GM12878 (cell line): ENCODE measurements around the gene IRX1. TPM values are rescaled to one million over a fixed set of nuclear protein-coding genes. Genes with fewer than 3 reads are reported as not detected.

Experiments
- ATAC-seq: fragments of 200-7000 bp; cut with Tn5 transposase; 3 replicates; pipeline ENCODE4 v1.9.1; 2020; ENCODE audit warnings: mild to moderate bottlenecking, moderate library complexity
- BruUV-seq: library from RNA; stranded (reverse); fragments of 400-500 nt; replicated peaks from 2 replicates; lab custom pipeline; 2021; lab: Mats Ljungman, UMichigan
- CTCF ChIA-PET: fragments of 300-600 bp; sonication (Branson Sonifier 250); formaldehyde crosslinking; extraction: SDS; loops from one replicate; lab custom pipeline; 2021; ENCODE audit warnings: inconsistent platforms; lab: Yijun Ruan, JAX
- POLR2A ChIA-PET: fragments of 350-600 bp; formaldehyde crosslinking; extraction: SDS; loops from one replicate; lab custom pipeline; 2021; ENCODE audit warnings: inconsistent platforms; lab: Charles Lee
- RAD21 ChIA-PET: fragments of 300-600 bp; sonication (Branson Sonifier 250); formaldehyde crosslinking; loops from one replicate; lab custom pipeline; 2023; ENCODE audit warnings: antibody characterized with exemption; ENCODE audit not compliant: unreplicated experiment; lab: Charles Lee
- SMC1A ChIA-PET: fragments of 300-600 bp; sonication (Branson Sonifier 250); formaldehyde crosslinking; loops from one replicate; lab custom pipeline; 2023; ENCODE audit not compliant: unreplicated experiment, uncharacterized antibody; lab: Charles Lee
- DNase-seq: peaks from one replicate; pipeline ENCODE4 v3.0.0-alpha.2; 2011; ENCODE audit warnings: low read depth, low spot score
- FAIRE-seq: peaks from 3 replicates; lab custom pipeline; 2011; peaks lifted over from hg19 to GRCh38; lab: Jason Lieb, UNC
- H2AFZ ChIP-seq: 2 replicates; pipeline ENCODE4 v1.6.0; 2011; ENCODE audit warnings: low read depth, low read length, control low read depth; ENCODE audit not compliant: control insufficient read depth
- H3K27ac ChIP-seq: 2 replicates; pipeline ENCODE4 v1.5.1; 2011; ENCODE audit warnings: control low read depth; ENCODE audit not compliant: control insufficient read depth, insufficient read depth
- H3K27me3 ChIP-seq, 2 experiments: replicated peaks in 1 of 2; 2 replicates each; pipeline versions ENCODE4 v1.6.0 to v1.6.1; 2011; ENCODE audit warnings: low read length in 1 of 2; ENCODE audit not compliant: control insufficient read depth in 2 of 2, insufficient read depth in 2 of 2
- H3K36me3 ChIP-seq, 2 experiments: 2 replicates each; pipeline ENCODE4 v1.5.1; 2011; ENCODE audit warnings: low read length in 1 of 2; ENCODE audit not compliant: control insufficient read depth in 2 of 2, insufficient read depth in 2 of 2
- H3K4me1 ChIP-seq: 2 replicates; pipeline ENCODE4 v1.6.1; 2011; ENCODE audit warnings: mild to moderate bottlenecking, low read length, moderate library complexity, mixed read lengths; ENCODE audit not compliant: control insufficient read depth, insufficient read depth
- H3K4me2 ChIP-seq: 2 replicates; pipeline ENCODE4 v1.6.0; 2011; ENCODE audit warnings: control low read depth; ENCODE audit not compliant: control insufficient read depth, insufficient read depth
- H3K4me3 ChIP-seq: fragments of 200-600 bp; sonication (generic); 2 replicates; pipeline ENCODE4 v1.5.1; 2016
- H3K79me2 ChIP-seq: 2 replicates; pipeline ENCODE4 v1.6.0; 2011; ENCODE audit warnings: low read length; ENCODE audit not compliant: control insufficient read depth, insufficient read depth
- H3K9ac ChIP-seq: 2 replicates; pipeline ENCODE4 v1.8.0; 2011; ENCODE audit warnings: low read length, control low read depth, mixed read lengths; ENCODE audit not compliant: control insufficient read depth, insufficient read depth
- H3K9me3 ChIP-seq: replicated peaks from 3 replicates; pipeline ENCODE4 v1.5.1; 2011; ENCODE audit warnings: mild to moderate bottlenecking, low read length; ENCODE audit not compliant: control insufficient read depth, insufficient read depth
- H4K20me1 ChIP-seq: 2 replicates; pipeline ENCODE4 v1.6.0; 2011; ENCODE audit not compliant: control insufficient read depth, insufficient read depth
- ASH2L ChIP-seq: fragments of 300-600, 200-600 bp; sonication (generic); IDR thresholded peaks from 2 replicates; pipeline ENCODE4 v1.6.1; 2017; ENCODE audit warnings: low read depth, mild to moderate bottlenecking, borderline replicate concordance
- IKZF1 ChIP-seq: fragments of 450-650 bp; conservative IDR thresholded peaks from 2 replicates; pipeline ENCODE4 v1.6.1; 2017; ENCODE audit warnings: antibody characterized with exemption, mild to moderate bottlenecking
- NR2C1 ChIP-seq: fragments of 450-650 bp; IDR thresholded peaks from 2 replicates; pipeline ENCODE4 v1.6.1; 2017; ENCODE audit warnings: antibody characterized with exemption, mild to moderate bottlenecking, moderate library complexity
- NRF1 ChIP-seq: conservative IDR thresholded peaks from 2 replicates; pipeline ENCODE4 v1.6.1; 2011; ENCODE audit warnings: mild to moderate bottlenecking, low read depth, low read length, improper control_type of control experiment
- RFX5 ChIP-seq: IDR thresholded peaks from 2 replicates; pipeline ENCODE4 v1.6.1; 2011; ENCODE audit warnings: low read depth, low read length, improper control_type of control experiment
- SIX5 ChIP-seq: IDR thresholded peaks from 2 replicates; pipeline ENCODE4 v1.6.1; 2011; ENCODE audit warnings: mild to moderate bottlenecking, low read depth, low read length, moderate library complexity; ENCODE audit not compliant: severe bottlenecking
- SP1 ChIP-seq: IDR thresholded peaks from one replicate; pipeline ENCODE4 v1.6.1; 2011; ENCODE audit warnings: low read depth, low read length
- TARDBP ChIP-seq: IDR thresholded peaks from 2 replicates; pipeline ENCODE4 v1.6.1; 2016; ENCODE audit warnings: borderline replicate concordance
- TCF12 ChIP-seq: IDR thresholded peaks from 2 replicates; pipeline ENCODE4 v1.6.1; 2011; ENCODE audit warnings: low read depth, mild to moderate bottlenecking, low read length
- WRNIP1 ChIP-seq: IDR thresholded peaks from 2 replicates; pipeline ENCODE4 v1.6.1; 2011; ENCODE audit warnings: low read depth, low read length, improper control_type of control experiment, borderline replicate concordance
- WGBS: methylation state at CpG from one replicate; pipeline ENCODE4 v1.1.6; 2016; ENCODE audit warnings: low lambda C conversion rate; ENCODE audit not compliant: insufficient replicate concordance, insufficient coverage; ENCODE audit errors: missing lambda C conversion rate; 5-methylcytosine and 5-hydroxymethylcytosine counted together
- in situ Hi-C: fragments of 300-500 bp; cut with MboI; formaldehyde crosslinking; loops from 9 replicates; pipeline ENCODE4 v1.14.3; 2018; ENCODE audit warnings: mixed read lengths
- intact Hi-C: fragments of 100-400 bp; cut with micrococcal nuclease; formaldehyde crosslinking; loops from one replicate; pipeline ENCODE4 v1.14.2; 2022; ENCODE audit not compliant: unreplicated experiment
- polyA plus RNA-seq, 11 experiments: library from polyadenylated mRNA; depleted of rRNA in 4 of 11; unstranded in 6 of 11; stranded (reverse) in 5 of 11; fragments of >200 nt; fragmentation: Nextera tagmentation in 4 of 11; fragmentation: Illumina TruSeq in 1 of 11; extraction: Ambion mirVana in 4 of 11; extraction: Trizol in 1 of 11; gene quantifications; 1 replicate in 1 of 11; 2 replicates in 10 of 11; pipeline versions ENCODE4 v1.2.1 to v1.2.3, GENCODE V29; 2011 to 2016; ENCODE audit warnings: inconsistent platforms in 2 of 11, missing spikeins in 2 of 11, low read depth in 1 of 11
- total RNA-seq, 4 experiments: library from RNA; depleted of rRNA in 3 of 4; stranded (reverse); fragments of >200 nt in 3 of 4; fragmentation: Illumina TruSeq in 1 of 4; extraction: Trizol in 1 of 4; gene quantifications; 2 replicates each; pipeline versions ENCODE4 v1.2.1 to v1.2.3, GENCODE V29; 2013 to 2021

Gene IRX1
- total and polyA plus RNA-seq, 10 of the 15 experiments (the other 5 are each of a cell fraction or from before 2014, with no cell fraction given) = not detected

DNA sequence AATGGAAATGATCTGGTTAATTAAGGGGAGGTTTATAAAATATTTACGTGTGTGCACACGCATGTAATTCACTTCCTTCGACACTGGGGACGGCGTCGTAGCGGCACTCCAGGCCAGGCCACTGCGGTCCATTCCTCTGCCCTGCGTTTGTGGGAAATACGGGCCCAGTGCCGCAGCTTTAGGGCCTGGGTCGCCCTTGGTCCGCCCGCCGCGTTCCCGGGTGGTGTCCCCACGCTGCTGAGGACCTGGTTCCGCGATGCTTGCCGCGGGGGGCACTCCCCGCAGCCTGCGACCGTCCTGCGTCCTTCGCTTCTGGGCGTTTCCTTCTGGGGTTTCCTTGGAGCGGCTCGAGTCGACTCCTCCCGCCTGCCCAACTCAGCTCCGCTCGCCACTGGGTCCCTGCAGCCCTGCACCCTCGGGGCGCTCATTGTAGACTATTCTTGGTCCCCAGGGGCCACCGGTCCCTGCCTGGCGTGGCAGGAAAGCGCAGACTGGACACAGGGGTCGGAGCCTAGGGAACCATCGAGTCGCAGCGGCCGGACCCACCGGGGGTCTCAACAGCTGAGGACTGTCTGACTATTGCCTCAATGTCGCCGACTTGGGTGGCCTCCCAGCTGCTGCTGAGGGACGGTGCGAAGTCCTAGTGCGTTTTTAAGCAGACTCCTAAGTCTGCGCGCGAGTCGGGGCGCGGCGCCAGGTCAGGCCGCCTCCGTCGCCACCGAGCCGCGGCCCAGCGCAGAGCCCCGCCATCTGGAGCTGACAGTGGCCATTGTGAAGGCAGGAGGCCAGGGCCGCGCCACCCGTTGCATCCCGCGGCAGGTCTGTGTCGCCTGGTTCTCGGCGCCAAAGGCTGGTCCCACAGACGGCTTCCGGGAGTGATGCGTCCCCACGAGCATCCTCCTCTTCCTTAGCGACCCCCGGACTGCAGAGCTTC lies 4.4 kb upstream of the IRX1 start:
- RAD21 ChIA-PET = no interaction called here
- CTCF ChIA-PET = no interaction called here

DNA sequence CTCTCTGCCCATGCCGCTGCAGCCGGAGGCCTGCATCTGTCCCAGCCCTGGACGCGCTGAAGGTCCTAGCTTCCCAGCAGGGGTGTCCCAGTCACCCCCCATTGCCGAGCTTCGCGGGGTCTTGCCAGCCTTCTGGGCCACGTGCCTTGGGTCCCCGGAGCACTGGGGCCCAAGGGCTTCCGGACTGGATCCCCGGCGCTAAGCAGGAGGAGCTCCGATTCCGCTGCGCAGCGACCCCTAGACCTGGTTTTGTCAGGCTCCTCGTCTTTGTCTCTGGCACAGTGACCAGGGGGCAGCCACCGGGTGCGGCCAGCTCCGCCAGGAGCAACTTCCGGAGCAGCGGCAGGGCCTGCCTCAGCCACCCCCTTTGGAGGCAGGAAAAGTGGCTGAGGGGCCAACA lies 3.3 kb upstream of the IRX1 start:
- Histone ChIP-seq H2AFZ (no peak overlapping the region), H3K4me1 (no peaks in the 10 kb centered on the region), H3K4me3 (no peak overlapping the region), H3K4me2 (no peak overlapping the region), H3K9me3 (no peaks in the 10 kb centered on the region; the same call in 2 of the 3 replicates), H3K27ac (no peak overlapping the region), H3K36me3 (no peaks in the 10 kb centered on the region), H3K79me2 (no peaks in the 10 kb centered on the region), H3K27me3 (no peaks in the 10 kb centered on the region), H4K20me1 (no peaks in the 10 kb centered on the region), H3K9ac (no peak overlapping the region)
- SMC1A ChIA-PET = no interaction called here
- BruUV-seq = no TSS peak
- TF ChIP-seq NRF1 = no peak
- FAIRE-seq (no peak), ATAC-seq (no peak), DNase-seq (no peak)
- CTCF ChIA-PET = no interaction called here
- intact Hi-C loops (no loop called here), in situ Hi-C loops (no loop called here)
- 51% methylated on average over 16 of the region's 22 CpGs for WGBS
- POLR2A ChIA-PET = no interaction called here
- RAD21 ChIA-PET = no interaction called here

More for the DNA sequence above, 4.4 kb upstream of the IRX1 start:
- H3K27ac ChIP-seq = no peak overlapping the region
- intact Hi-C loops (no loop called here), in situ Hi-C loops (no loop called here)
- no peaks in the 10 kb centered on the region; the same call in 2 of the 3 replicates for H3K9me3 ChIP-seq
- no peaks in the 10 kb centered on the region for H3K79me2 ChIP-seq
- H4K20me1 ChIP-seq = no peaks in the 10 kb centered on the region
- BruUV-seq = no TSS peak
- ChIA-PET SMC1A (no interaction called here), POLR2A (no interaction called here)
- H3K4me3 ChIP-seq = no peak overlapping the region
- H3K4me1 ChIP-seq = no peaks in the 10 kb centered on the region
- H3K27me3 ChIP-seq = no peaks in the 10 kb centered on the region
- ATAC-seq = no peak
- no peak for DNase-seq
- 44% methylated on average over 79 of the region's 79 CpGs for WGBS
- no peaks in the 10 kb centered on the region for H3K36me3 ChIP-seq
- TF ChIP-seq SP1 = no peak
- no peak for TF ChIP-seq TARDBP
- no peak for TF ChIP-seq RFX5
- TF ChIP-seq NRF1 = no peak
- no peak for TF ChIP-seq IKZF1
- TF ChIP-seq TCF12 = no peak
- TF ChIP-seq ASH2L = no peak
- no peak for TF ChIP-seq NR2C1
- TF ChIP-seq SIX5 = no peak
- no peak for TF ChIP-seq WRNIP1
- no peak overlapping the region for H3K4me2 ChIP-seq
- no peak overlapping the region for H3K9ac ChIP-seq
- no peak for FAIRE-seq
- no peak overlapping the region for H2AFZ ChIP-seq
